Measurements from ENCODE around the gene TTC12. TPM values are rescaled to one million over a fixed set of nuclear protein-coding genes. Genes with fewer than 3 reads are reported as not detected.

The TTC12 gene
- polyA plus RNA-seq, 1 donor (not counting 4 experiments of a cell fraction or from before 2014, with no cell fraction given), result 27.3 TPM

DNA sequence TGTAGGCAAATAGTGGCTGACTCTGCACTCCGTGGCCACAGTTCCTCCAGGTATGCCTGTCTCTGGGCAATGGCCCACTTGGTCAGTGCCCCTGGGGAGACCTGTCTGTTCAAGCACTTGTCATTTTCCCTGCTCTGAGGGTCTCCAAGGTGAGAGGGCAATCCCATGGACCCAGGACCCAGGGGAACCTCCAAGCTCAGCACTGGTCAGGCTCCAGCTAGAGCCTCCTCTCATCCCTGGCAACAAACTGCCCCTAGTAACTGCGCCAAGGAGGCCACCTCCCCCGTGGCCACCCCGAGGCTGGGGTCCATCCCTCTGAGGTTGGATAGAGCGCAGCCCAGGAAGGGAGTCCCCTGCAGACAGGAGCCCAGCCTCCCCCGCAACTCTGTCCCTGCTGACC, 72.5 kb downstream of the TTC12 start:
- Histone ChIP-seq H4K20me1 (ENCODE audit: control insufficient read depth, extremely low read depth, insufficient read depth, low read length) (no peaks in the 10 kb centered on the region), H3K79me2 (ENCODE audit: control insufficient read depth, insufficient read depth, low read length) (no peaks in the 10 kb centered on the region), H3K4me3 (ENCODE audit: control insufficient read depth in 2 of 3, extremely low read depth in 1 of 3, insufficient read depth in 2 of 3, low read depth in 1 of 3, low read length in 3 of 3) (no peak overlapping the region), H3K4me1 (ENCODE audit: control insufficient read depth, extremely low read depth, insufficient read depth, low read length) (peaks cover 34% of the 10 kb centered on the region), H3K9me1 (ENCODE audit: control insufficient read depth, extremely low read depth, insufficient read depth, low read length) (no peaks in the 10 kb centered on the region), H3K27me3 (ENCODE audit: control insufficient read depth, extremely low read depth, insufficient read depth, low read length) (no peaks in the 10 kb centered on the region), H3K4me2 (ENCODE audit: control insufficient read depth, extremely low read depth, insufficient read depth, low read depth, low read length) (no peak overlapping the region), H3K9me3 (ENCODE audit: control insufficient read depth, low read depth, low read length) (no peaks in the 10 kb centered on the region), H3K9ac (ENCODE audit: control insufficient read depth, extremely low read depth, insufficient read depth, low read length) (no peak overlapping the region), H3K36me3 (ENCODE audit: control insufficient read depth in 2 of 2, extremely low read depth in 1 of 2, insufficient read depth in 2 of 2, low read length in 2 of 2) (no peaks in the 10 kb centered on the region), H2AFZ (ENCODE audit: control insufficient read depth, low read length) (no peak overlapping the region), H3K27ac (ENCODE audit: control insufficient read depth, insufficient read depth, low read length) (no peak overlapping the region)
- DNase-seq (ENCODE audit: low read depth, low spot score) (no peak), FAIRE-seq (peak; percentile 34)
- dilution Hi-C loops (cut with MboI; ENCODE audit: extremely low pct_ligation_motif_present, low sequenced_read_pairs), result no loop called here
- no peak for TF ChIP-seq EZH2 (IDR thresholded peaks at IDR 0.05; ENCODE audit: low read length)
- TF ChIP-seq, protein P1, sequence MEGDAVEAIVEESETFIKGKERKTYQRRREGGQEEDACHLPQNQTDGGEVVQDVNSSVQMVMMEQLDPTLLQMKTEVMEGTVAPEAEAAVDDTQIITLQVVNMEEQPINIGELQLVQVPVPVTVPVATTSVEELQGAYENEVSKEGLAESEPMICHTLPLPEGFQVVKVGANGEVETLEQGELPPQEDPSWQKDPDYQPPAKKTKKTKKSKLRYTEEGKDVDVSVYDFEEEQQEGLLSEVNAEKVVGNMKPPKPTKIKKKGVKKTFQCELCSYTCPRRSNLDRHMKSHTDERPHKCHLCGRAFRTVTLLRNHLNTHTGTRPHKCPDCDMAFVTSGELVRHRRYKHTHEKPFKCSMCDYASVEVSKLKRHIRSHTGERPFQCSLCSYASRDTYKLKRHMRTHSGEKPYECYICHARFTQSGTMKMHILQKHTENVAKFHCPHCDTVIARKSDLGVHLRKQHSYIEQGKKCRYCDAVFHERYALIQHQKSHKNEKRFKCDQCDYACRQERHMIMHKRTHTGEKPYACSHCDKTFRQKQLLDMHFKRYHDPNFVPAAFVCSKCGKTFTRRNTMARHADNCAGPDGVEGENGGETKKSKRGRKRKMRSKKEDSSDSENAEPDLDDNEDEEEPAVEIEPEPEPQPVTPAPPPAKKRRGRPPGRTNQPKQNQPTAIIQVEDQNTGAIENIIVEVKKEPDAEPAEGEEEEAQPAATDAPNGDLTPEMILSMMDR (optimal IDR thresholded peaks at IDR 0.05 in 1 of 3, IDR thresholded peaks at IDR 0.05 in 1 of 3, conservative IDR thresholded peaks at IDR 0.05 in 1 of 3; ENCODE audit: extremely low read depth in 1 of 3, insufficient read depth in 2 of 3, low read length in 3 of 3), result no peak

- peak within 1 kb of the TSS; percentile 81 for H2AFZ ChIP-seq (ENCODE audit: control insufficient read depth, low read length)
- dilution Hi-C loops (cut with MboI; ENCODE audit: extremely low pct_ligation_motif_present, low sequenced_read_pairs), result no loop called here
- peak within 1 kb of the TSS; percentile 29 for H3K4me2 ChIP-seq (ENCODE audit: control insufficient read depth, extremely low read depth, insufficient read depth, low read depth, low read length)
- no peaks in the 10 kb centered on the region for H3K36me3 ChIP-seq (ENCODE audit: control insufficient read depth in 2 of 2, extremely low read depth in 1 of 2, insufficient read depth in 2 of 2, low read length in 2 of 2)
- H3K27me3 ChIP-seq (ENCODE audit: control insufficient read depth, extremely low read depth, insufficient read depth, low read length), result no peaks in the 10 kb centered on the region
- no peaks in the 10 kb centered on the region for H3K9me1 ChIP-seq (ENCODE audit: control insufficient read depth, extremely low read depth, insufficient read depth, low read length)
- H3K4me3 ChIP-seq (ENCODE audit: control insufficient read depth in 2 of 3, extremely low read depth in 1 of 3, insufficient read depth in 2 of 3, low read depth in 1 of 3, low read length in 3 of 3), result peak within 1 kb of the TSS; percentile 16 to 48 (median 30)
- H3K79me2 ChIP-seq (ENCODE audit: control insufficient read depth, insufficient read depth, low read length), result no peaks in the 10 kb centered on the region
- FAIRE-seq (no peak), DNase-seq (ENCODE audit: low read depth, low spot score) (no peak)
- TF ChIP-seq EZH2 (IDR thresholded peaks at IDR 0.05; ENCODE audit: low read length), result no peak
- TF ChIP-seq, protein P1 (optimal IDR thresholded peaks at IDR 0.05 in 1 of 3, IDR thresholded peaks at IDR 0.05 in 1 of 3, conservative IDR thresholded peaks at IDR 0.05 in 1 of 3; ENCODE audit: extremely low read depth in 1 of 3, insufficient read depth in 2 of 3, low read length in 3 of 3), result peak; percentile 40 to 84 (median 81)
- H3K4me1 ChIP-seq (ENCODE audit: control insufficient read depth, extremely low read depth, insufficient read depth, low read length), result peaks cover 34% of the 10 kb centered on the region
- peak within 1 kb of the TSS; percentile 68 for H3K9ac ChIP-seq (ENCODE audit: control insufficient read depth, extremely low read depth, insufficient read depth, low read length)
- no peaks in the 10 kb centered on the region for H4K20me1 ChIP-seq (ENCODE audit: control insufficient read depth, extremely low read depth, insufficient read depth, low read length)
- H3K9me3 ChIP-seq (ENCODE audit: control insufficient read depth, low read depth, low read length), result no peaks in the 10 kb centered on the region
- H3K27ac ChIP-seq (ENCODE audit: control insufficient read depth, insufficient read depth, low read length), result peak within 1 kb of the TSS; percentile 50
Observed at GRCh38 chr11:113387605-113388211, 73.3 kb downstream of the TTC12 start, which contains the start of gene ANKK1. Gene ANKK1 (plus strand): TSS chr11:113387779. CDS start chr11:113387885, 106 bp downstream.

All from keratinocyte (primary cell).